Activated CD4-positive, alpha-beta T cell treated with anti-CD3 and anti-CD28 coated beads, Interleukin-2, amount 10 ng/mL, durations not matched to agents 24 days and 14 days (primary cell): ENCODE results near the gene GPR50. TPM values are rescaled to one million over a fixed set of nuclear protein-coding genes. Genes with fewer than 3 reads are reported as not detected.

Experiments used
- DNase-seq: peaks from one replicate; pipeline ENCODE4 v3.0.0; 2022
- H3K27ac Mint-ChIP-seq: one replicate; pipeline ENCODE4 v1.8.0; 2022; ENCODE audit warnings: mild to moderate bottlenecking, mixed read lengths
- H3K27me3 Mint-ChIP-seq: one replicate; pipeline ENCODE4 v1.8.0; 2022; ENCODE audit warnings: mixed read lengths
- H3K36me3 Mint-ChIP-seq: one replicate; pipeline ENCODE4 v1.8.0; 2022; ENCODE audit warnings: low read depth, mild to moderate bottlenecking, mixed read lengths
- H3K4me1 Mint-ChIP-seq: one replicate; pipeline ENCODE4 v1.8.0; 2021; ENCODE audit warnings: mixed read lengths
- H3K4me3 Mint-ChIP-seq: one replicate; pipeline ENCODE4 v1.8.0; 2022; ENCODE audit warnings: mild to moderate bottlenecking, moderate library complexity, mixed read lengths
- H3K9me3 Mint-ChIP-seq: one replicate; pipeline ENCODE4 v1.8.0; 2021; ENCODE audit warnings: mixed read lengths
- intact Hi-C: fragments of 100-400 bp; cut with micrococcal nuclease; formaldehyde crosslinking; loops from one replicate; pipeline ENCODE4 v1.15.1; 2023
- total RNA-seq: library from RNA; stranded (reverse); gene quantifications from 2 replicates; pipeline ENCODE4 v1.2.3, GENCODE V29; 2022

Gene GPR50
- total RNA-seq, 1 donor from 2014 or later, result not detected

GRCh38 chrX:151180400-151180799 is 4.0 kb downstream of the GPR50 start:
- intact Hi-C loops, result no loop called here
- Mint-ChIP-seq H3K27ac (no peak overlapping the region), H3K4me3 (no peak overlapping the region)

DNA sequence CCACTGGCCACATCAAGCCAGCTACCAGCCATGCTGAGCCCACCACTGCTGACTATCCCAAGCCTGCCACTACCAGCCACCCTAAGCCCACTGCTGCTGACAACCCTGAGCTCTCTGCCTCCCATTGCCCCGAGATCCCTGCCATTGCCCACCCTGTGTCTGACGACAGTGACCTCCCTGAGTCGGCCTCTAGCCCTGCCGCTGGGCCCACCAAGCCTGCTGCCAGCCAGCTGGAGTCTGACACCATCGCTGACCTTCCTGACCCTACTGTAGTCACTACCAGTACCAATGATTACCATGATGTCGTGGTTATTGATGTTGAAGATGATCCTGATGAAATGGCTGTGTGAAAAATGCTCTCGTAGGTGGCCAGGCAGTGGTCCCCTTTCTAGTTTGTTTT is 4.7 kb downstream of the GPR50 start:
- no peaks in the 10 kb centered on the region for H3K9me3 Mint-ChIP-seq
- H3K4me1 Mint-ChIP-seq, result peaks cover 5% of the 10 kb centered on the region
- intact Hi-C loops, result no loop called here
- H3K27ac Mint-ChIP-seq, result no peak overlapping the region
- no peak overlapping the region for H3K4me3 Mint-ChIP-seq
- H3K27me3 Mint-ChIP-seq, result peaks cover 54% of the 10 kb centered on the region
- no peak for DNase-seq
- H3K36me3 Mint-ChIP-seq, result no peaks in the 10 kb centered on the region

More at GRCh38 chrX:151180400-151180799, 4.0 kb downstream of the GPR50 start:
- no peaks in the 10 kb centered on the region for H3K9me3 Mint-ChIP-seq
- H3K4me1 Mint-ChIP-seq, result peaks cover 5% of the 10 kb centered on the region
- no peaks in the 10 kb centered on the region for H3K36me3 Mint-ChIP-seq
- peaks cover 53% of the 10 kb centered on the region for H3K27me3 Mint-ChIP-seq
- DNase-seq, result no peak

GRCh38 chrX:151183233-151183753 is 6.9 kb downstream of the GPR50 start:
- DNase-seq, result no peak
- H3K4me3 Mint-ChIP-seq, result no peak overlapping the region
- H3K27ac Mint-ChIP-seq, result no peak overlapping the region
- peaks cover 5% of the 10 kb centered on the region for H3K4me1 Mint-ChIP-seq
- H3K27me3 Mint-ChIP-seq, result peaks cover 49% of the 10 kb centered on the region
- H3K9me3 Mint-ChIP-seq, result no peaks in the 10 kb centered on the region
- intact Hi-C loops, result no loop called here
- no peaks in the 10 kb centered on the region for H3K36me3 Mint-ChIP-seq

DNA sequence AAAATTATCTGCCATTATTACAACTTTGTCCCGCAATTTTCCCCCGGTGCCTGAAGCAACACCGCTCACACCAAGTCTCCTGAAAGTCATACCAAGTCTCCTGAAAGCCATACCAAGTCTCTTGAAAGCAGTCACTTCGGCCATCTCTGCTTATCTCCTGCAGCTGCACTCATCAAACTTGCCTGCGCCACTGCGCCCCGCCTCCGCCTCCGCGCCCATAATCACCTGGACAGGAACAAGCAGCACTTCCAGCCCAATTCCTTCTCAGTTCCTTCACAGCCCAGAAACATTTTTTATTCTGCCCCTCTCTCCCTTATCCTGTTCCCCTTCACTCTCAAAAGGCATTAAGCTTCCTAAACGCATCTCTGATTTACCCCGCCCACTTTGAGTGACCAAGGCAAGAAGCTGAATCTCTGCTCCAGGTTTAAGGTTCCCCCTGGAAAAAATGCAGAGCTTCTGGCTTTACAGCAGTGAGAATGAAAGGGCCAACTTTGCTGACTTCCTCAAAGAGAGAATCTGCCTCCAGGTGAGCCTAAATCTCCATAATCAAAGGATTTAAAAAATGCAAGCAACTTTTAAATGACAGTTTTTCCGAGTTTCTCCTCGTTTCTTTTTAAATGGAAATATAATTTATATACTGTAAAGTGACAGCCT is 7.7 kb downstream of the GPR50 start:
- DNase-seq, result no peak
- Mint-ChIP-seq H3K27me3 (peaks cover 44% of the 10 kb centered on the region), H3K9me3 (no peaks in the 10 kb centered on the region), H3K4me1 (peaks cover 2% of the 10 kb centered on the region), H3K27ac (no peak overlapping the region), H3K4me3 (no peak overlapping the region), H3K36me3 (no peaks in the 10 kb centered on the region)
- intact Hi-C loops, result no loop called here

DNA sequence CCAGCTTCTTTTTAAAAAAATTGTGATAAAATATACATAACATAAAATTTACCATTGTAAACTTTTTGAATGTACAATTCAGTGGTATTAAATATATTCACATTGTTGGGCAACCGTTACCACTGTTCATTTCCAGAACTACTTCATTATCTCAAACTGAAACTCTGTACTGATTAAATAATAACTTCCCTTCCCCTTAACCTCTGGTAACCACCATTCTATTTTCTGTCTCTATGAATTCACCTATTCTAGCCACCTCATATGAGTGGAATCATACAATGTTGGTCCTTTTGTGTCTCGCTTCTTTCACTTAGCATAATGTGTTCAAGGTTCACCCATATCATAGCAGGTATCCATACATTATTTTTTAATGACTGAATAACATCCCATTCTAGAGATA is 8.3 kb downstream of the GPR50 start:
- H3K9me3 Mint-ChIP-seq, result no peaks in the 10 kb centered on the region
- no peaks in the 10 kb centered on the region for H3K36me3 Mint-ChIP-seq
- H3K4me1 Mint-ChIP-seq, result peaks cover 2% of the 10 kb centered on the region
- H3K27ac Mint-ChIP-seq, result no peak overlapping the region
- no peak overlapping the region for H3K4me3 Mint-ChIP-seq
- DNase-seq, result no peak
- intact Hi-C loops, result no loop called here
- peaks cover 38% of the 10 kb centered on the region for H3K27me3 Mint-ChIP-seq

DNA sequence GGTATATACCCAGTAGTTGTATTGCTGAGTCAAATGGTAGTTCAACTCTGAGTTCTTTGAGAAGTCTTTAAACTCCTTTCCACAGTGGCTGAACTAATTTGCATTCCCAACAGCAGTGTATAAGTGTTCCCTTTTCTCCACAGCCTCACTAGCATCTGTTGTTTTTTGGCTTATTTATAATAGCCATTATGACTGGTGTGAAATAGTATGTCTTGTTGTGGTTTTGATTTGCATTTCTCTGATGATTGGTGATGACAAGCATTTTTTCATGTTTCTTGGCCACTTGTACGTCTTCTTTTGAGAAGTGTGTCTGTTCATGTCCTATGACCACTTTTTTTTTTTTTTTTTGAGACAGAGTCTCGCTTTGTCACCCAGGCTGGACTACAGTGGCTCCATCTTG is 30.5 kb downstream of the GPR50 start:
- Mint-ChIP-seq H3K36me3 (no peaks in the 10 kb centered on the region), H3K27ac (no peak overlapping the region), H3K9me3 (no peaks in the 10 kb centered on the region), H3K4me1 (no peaks in the 10 kb centered on the region), H3K27me3 (peaks cover 3% of the 10 kb centered on the region), H3K4me3 (no peak overlapping the region)
- intact Hi-C loops, result no loop called here
- DNase-seq, result no peak

GRCh38 chrX:151225843-151226242 is 49.5 kb downstream of the GPR50 start:
- intact Hi-C loops, result no loop called here
- H3K4me1 Mint-ChIP-seq, result no peaks in the 10 kb centered on the region
- no peaks in the 10 kb centered on the region for H3K36me3 Mint-ChIP-seq
- no peak for DNase-seq
- no peaks in the 10 kb centered on the region for H3K9me3 Mint-ChIP-seq
- H3K27me3 Mint-ChIP-seq, result peaks cover 12% of the 10 kb centered on the region
- H3K27ac Mint-ChIP-seq, result no peak overlapping the region
- no peak overlapping the region for H3K4me3 Mint-ChIP-seq

GRCh38 chrX:151226941-151227340 is 50.6 kb downstream of the GPR50 start:
- H3K4me3 Mint-ChIP-seq, result no peak overlapping the region
- no peak for DNase-seq
- intact Hi-C loops, result no loop called here
- no peaks in the 10 kb centered on the region for H3K4me1 Mint-ChIP-seq
- H3K27ac Mint-ChIP-seq, result no peak overlapping the region
- H3K9me3 Mint-ChIP-seq, result no peaks in the 10 kb centered on the region
- H3K36me3 Mint-ChIP-seq, result no peaks in the 10 kb centered on the region
- peaks cover 10% of the 10 kb centered on the region for H3K27me3 Mint-ChIP-seq

- no peak for DNase-seq
- no peaks in the 10 kb centered on the region for H3K4me1 Mint-ChIP-seq
- H3K9me3 Mint-ChIP-seq, result no peaks in the 10 kb centered on the region
- H3K27me3 Mint-ChIP-seq, result peaks cover 10% of the 10 kb centered on the region
- no peak overlapping the region for H3K27ac Mint-ChIP-seq
- no peaks in the 10 kb centered on the region for H3K36me3 Mint-ChIP-seq
- intact Hi-C loops, result no loop called here
- H3K4me3 Mint-ChIP-seq, result no peak overlapping the region
Measured at GRCh38 chrX:151227627-151228026, 51.2 kb downstream of the GPR50 start.

DNA sequence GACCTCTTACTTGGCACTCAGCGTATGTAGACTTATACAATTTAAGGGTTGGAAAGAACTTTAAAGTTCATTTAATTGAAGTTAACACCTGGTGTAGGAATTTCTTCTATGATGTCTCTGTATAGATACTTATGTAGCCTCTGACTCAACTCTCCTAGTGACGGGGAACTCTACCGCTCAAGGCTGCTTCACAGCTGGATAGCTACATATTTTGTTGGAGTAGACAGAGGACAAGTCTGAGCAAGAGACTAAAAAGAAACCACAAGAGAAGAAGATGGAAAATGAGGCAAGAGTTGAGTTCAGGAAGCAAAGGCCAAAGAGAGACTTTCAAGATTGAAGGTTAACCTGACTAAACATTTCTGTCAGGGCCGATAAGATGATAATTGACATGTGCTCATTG is 52.6 kb downstream of the GPR50 start:
- H3K36me3 Mint-ChIP-seq, result no peaks in the 10 kb centered on the region
- no peak overlapping the region for H3K27ac Mint-ChIP-seq
- H3K9me3 Mint-ChIP-seq, result no peaks in the 10 kb centered on the region
- peaks cover 10% of the 10 kb centered on the region for H3K27me3 Mint-ChIP-seq
- intact Hi-C loops, result no loop called here
- H3K4me1 Mint-ChIP-seq, result no peaks in the 10 kb centered on the region
- DNase-seq, result no peak
- H3K4me3 Mint-ChIP-seq, result no peak overlapping the region

Other genes with a start within 250 kb of the GPR50 start
- gene HMGB3, start 193.2 kb upstream of the GPR50 start, total RNA-seq, result 32.6 and 32.8 TPM in 2 replicates
- gene VMA21, start 220.6 kb downstream of the GPR50 start, total RNA-seq, result 47.4 and 51.7 TPM in 2 replicates